ENCODE measurements around the gene SSH3.

Gene SSH3

GRCh38 chr11:67289651-67290479, 13.5 kb upstream of the SSH3 start:
- Histone ChIP-seq H3K36me3 (ENCODE audit: control insufficient read depth, insufficient read depth, low read length) (peaks cover 54% of the 10 kb centered on the region), H3K27me3 (ENCODE audit: control insufficient read depth, insufficient read depth, low read length) (no peaks in the 10 kb centered on the region), H3K9ac (ENCODE audit: low read length) (peak overlapping the region; percentile 74), H3K4me1 (ENCODE audit: control insufficient read depth, insufficient read depth, low read length) (peaks cover 17% of the 10 kb centered on the region), H3K9me3 (ENCODE audit: control insufficient read depth, insufficient read depth, low read depth, low read length) (no peaks in the 10 kb centered on the region), H3K4me3 (ENCODE audit: low read depth, low read length) (peak overlapping the region; percentile 88), H3K27ac (ENCODE audit: low read depth, low read length) (peak overlapping the region; percentile 16; the same call in 1 of the 2 replicates)

GRCh38 chr11:67290801-67291200, 12.5 kb upstream of the SSH3 start:
- peaks cover 51% of the 10 kb centered on the region for H3K36me3 ChIP-seq (ENCODE audit: control insufficient read depth, insufficient read depth, low read length)
- H3K4me1 ChIP-seq (ENCODE audit: control insufficient read depth, insufficient read depth, low read length): peaks cover 17% of the 10 kb centered on the region
- H3K27ac ChIP-seq (ENCODE audit: low read depth, low read length): no peak overlapping the region
- peaks cover 4% of the 10 kb centered on the region; the same call in 1 of the 2 replicates for H3K9me3 ChIP-seq (ENCODE audit: control insufficient read depth, insufficient read depth, low read depth, low read length)
- no peaks in the 10 kb centered on the region for H3K27me3 ChIP-seq (ENCODE audit: control insufficient read depth, insufficient read depth, low read length)
- 0 out of 2 replicates have a peak overlapping the region, but pooled peaks have one; percentile 88 for H3K4me3 ChIP-seq (ENCODE audit: low read depth, low read length)
- H3K9ac ChIP-seq (ENCODE audit: low read length): no peak overlapping the region

GRCh38 chr11:67291481-67292381, 11.6 kb upstream of the SSH3 start:
- peaks cover 53% of the 10 kb centered on the region for H3K36me3 ChIP-seq (ENCODE audit: control insufficient read depth, insufficient read depth, low read length)
- peaks cover 11% of the 10 kb centered on the region; the same call in 1 of the 2 replicates for H3K9me3 ChIP-seq (ENCODE audit: control insufficient read depth, insufficient read depth, low read depth, low read length)
- H3K9ac ChIP-seq (ENCODE audit: low read length): no peak overlapping the region
- H3K4me3 ChIP-seq (ENCODE audit: low read depth, low read length): no peak overlapping the region
- no peaks in the 10 kb centered on the region for H3K27me3 ChIP-seq (ENCODE audit: control insufficient read depth, insufficient read depth, low read length)
- no peak overlapping the region for H3K27ac ChIP-seq (ENCODE audit: low read depth, low read length)
- H3K4me1 ChIP-seq (ENCODE audit: control insufficient read depth, insufficient read depth, low read length): peaks cover 17% of the 10 kb centered on the region

- Histone ChIP-seq H3K27ac (ENCODE audit: low read depth, low read length) (no peak overlapping the region), H3K36me3 (ENCODE audit: control insufficient read depth, insufficient read depth, low read length) (peaks cover 52% of the 10 kb centered on the region), H3K4me1 (ENCODE audit: control insufficient read depth, insufficient read depth, low read length) (peaks cover 12% of the 10 kb centered on the region), H3K27me3 (ENCODE audit: control insufficient read depth, insufficient read depth, low read length) (no peaks in the 10 kb centered on the region), H3K4me3 (ENCODE audit: low read depth, low read length) (no peak overlapping the region), H3K9me3 (ENCODE audit: control insufficient read depth, insufficient read depth, low read depth, low read length) (peaks cover 11% of the 10 kb centered on the region; the same call in 1 of the 2 replicates), H3K9ac (ENCODE audit: low read length) (no peak overlapping the region)
Measured at GRCh38 chr11:67292671-67293070, 10.7 kb upstream of the SSH3 start.

GRCh38 chr11:67293090-67293489, 10.2 kb upstream of the SSH3 start:
- Histone ChIP-seq H3K9ac (ENCODE audit: low read length) (no peak overlapping the region), H3K27me3 (ENCODE audit: control insufficient read depth, insufficient read depth, low read length) (no peaks in the 10 kb centered on the region), H3K4me3 (ENCODE audit: low read depth, low read length) (no peak overlapping the region), H3K27ac (ENCODE audit: low read depth, low read length) (no peak overlapping the region), H3K9me3 (ENCODE audit: control insufficient read depth, insufficient read depth, low read depth, low read length) (peaks cover 11% of the 10 kb centered on the region; the same call in 1 of the 2 replicates), H3K36me3 (ENCODE audit: control insufficient read depth, insufficient read depth, low read length) (peaks cover 52% of the 10 kb centered on the region), H3K4me1 (ENCODE audit: control insufficient read depth, insufficient read depth, low read length) (peaks cover 8% of the 10 kb centered on the region)

GRCh38 chr11:67295846-67296245, 7.5 kb upstream of the SSH3 start:
- Histone ChIP-seq H3K9ac (ENCODE audit: low read length) (no peak overlapping the region), H3K36me3 (ENCODE audit: control insufficient read depth, insufficient read depth, low read length) (peaks cover 72% of the 10 kb centered on the region), H3K27ac (ENCODE audit: low read depth, low read length) (no peak overlapping the region), H3K4me1 (ENCODE audit: control insufficient read depth, insufficient read depth, low read length) (no peaks in the 10 kb centered on the region), H3K27me3 (ENCODE audit: control insufficient read depth, insufficient read depth, low read length) (no peaks in the 10 kb centered on the region), H3K9me3 (ENCODE audit: control insufficient read depth, insufficient read depth, low read depth, low read length) (peaks cover 11% of the 10 kb centered on the region; the same call in 1 of the 2 replicates), H3K4me3 (ENCODE audit: low read depth, low read length) (no peak overlapping the region)

GRCh38 chr11:67298786-67299185, 4.5 kb upstream of the SSH3 start:
- H3K9me3 ChIP-seq (ENCODE audit: control insufficient read depth, insufficient read depth, low read depth, low read length): peaks cover 11% of the 10 kb centered on the region; the same call in 1 of the 2 replicates
- H3K27ac ChIP-seq (ENCODE audit: low read depth, low read length): no peak overlapping the region
- H3K36me3 ChIP-seq (ENCODE audit: control insufficient read depth, insufficient read depth, low read length): peaks cover 52% of the 10 kb centered on the region
- no peak overlapping the region for H3K9ac ChIP-seq (ENCODE audit: low read length)
- peaks cover 12% of the 10 kb centered on the region for H3K4me1 ChIP-seq (ENCODE audit: control insufficient read depth, insufficient read depth, low read length)
- no peaks in the 10 kb centered on the region for H3K27me3 ChIP-seq (ENCODE audit: control insufficient read depth, insufficient read depth, low read length)
- no peak overlapping the region for H3K4me3 ChIP-seq (ENCODE audit: low read depth, low read length)

- H3K4me1 ChIP-seq (ENCODE audit: control insufficient read depth, insufficient read depth, low read length): peaks cover 18% of the 10 kb centered on the region
- no peak overlapping the region for H3K9ac ChIP-seq (ENCODE audit: low read length)
- H3K9me3 ChIP-seq (ENCODE audit: control insufficient read depth, insufficient read depth, low read depth, low read length): peaks cover 11% of the 10 kb centered on the region; the same call in 1 of the 2 replicates
- H3K27ac ChIP-seq (ENCODE audit: low read depth, low read length): no peak overlapping the region
- H3K27me3 ChIP-seq (ENCODE audit: control insufficient read depth, insufficient read depth, low read length): no peaks in the 10 kb centered on the region
- peaks cover 48% of the 10 kb centered on the region for H3K36me3 ChIP-seq (ENCODE audit: control insufficient read depth, insufficient read depth, low read length)
- no peak overlapping the region for H3K4me3 ChIP-seq (ENCODE audit: low read depth, low read length)
Measured at GRCh38 chr11:67299471-67300191, 3.7 kb upstream of the SSH3 start.

- H3K27me3 ChIP-seq (ENCODE audit: control insufficient read depth, insufficient read depth, low read length): no peaks in the 10 kb centered on the region
- H3K4me1 ChIP-seq (ENCODE audit: control insufficient read depth, insufficient read depth, low read length): peaks cover 21% of the 10 kb centered on the region
- H3K9ac ChIP-seq (ENCODE audit: low read length): no peak overlapping the region
- peaks cover 45% of the 10 kb centered on the region for H3K36me3 ChIP-seq (ENCODE audit: control insufficient read depth, insufficient read depth, low read length)
- no peak overlapping the region for H3K4me3 ChIP-seq (ENCODE audit: low read depth, low read length)
- no peak overlapping the region for H3K27ac ChIP-seq (ENCODE audit: low read depth, low read length)
- H3K9me3 ChIP-seq (ENCODE audit: control insufficient read depth, insufficient read depth, low read depth, low read length): peaks cover 11% of the 10 kb centered on the region; the same call in 1 of the 2 replicates
Measured at GRCh38 chr11:67300256-67300755, 3.0 kb upstream of the SSH3 start.

GRCh38 chr11:67300756-67301312, 2.5 kb upstream of the SSH3 start:
- Histone ChIP-seq H3K36me3 (ENCODE audit: control insufficient read depth, insufficient read depth, low read length) (peaks cover 41% of the 10 kb centered on the region), H3K4me3 (ENCODE audit: low read depth, low read length) (no peak overlapping the region), H3K9ac (ENCODE audit: low read length) (no peak overlapping the region), H3K27ac (ENCODE audit: low read depth, low read length) (no peak overlapping the region), H3K9me3 (ENCODE audit: control insufficient read depth, insufficient read depth, low read depth, low read length) (peaks cover 7% of the 10 kb centered on the region; the same call in 1 of the 2 replicates), H3K4me1 (ENCODE audit: control insufficient read depth, insufficient read depth, low read length) (peaks cover 21% of the 10 kb centered on the region), H3K27me3 (ENCODE audit: control insufficient read depth, insufficient read depth, low read length) (no peaks in the 10 kb centered on the region)
